GM12891 (cell line): ENCODE measurements around the gene MMP7. TPM values are rescaled to one million over a fixed set of nuclear protein-coding genes. Genes with fewer than 3 reads are reported as not detected.

Experiments
- DNase-seq: peaks from one replicate; pipeline ENCODE4 v3.0.0; 2011; ENCODE audit warnings: low spot score; ENCODE audit not compliant: insufficient read length
- FAIRE-seq: peaks from 2 replicates; lab custom pipeline; 2011; peaks lifted over from hg19 to GRCh38; lab: Jason Lieb, UNC
- PAX5 ChIP-seq: IDR thresholded peaks from 2 replicates; pipeline ENCODE4 v1.6.1; 2011; ENCODE audit warnings: low read length, moderate library complexity, mild to moderate bottlenecking; ENCODE audit not compliant: insufficient read depth, severe bottlenecking
- POLR2A ChIP-seq: IDR thresholded peaks from 2 replicates; pipeline ENCODE4 v1.6.1; 2011; ENCODE audit warnings: low read depth, low read length, control low read depth
- POLR2AphosphoS5 ChIP-seq: IDR thresholded peaks from 2 replicates; pipeline ENCODE4 v1.6.1; 2011; ENCODE audit warnings: low read depth, low read length, control low read depth
- POU2F2 ChIP-seq: IDR thresholded peaks from 2 replicates; pipeline ENCODE4 v1.6.1; 2011; ENCODE audit warnings: low read depth, mild to moderate bottlenecking, control low read depth, low read length, moderate library complexity
- SPI1 ChIP-seq: IDR thresholded peaks from 2 replicates; pipeline ENCODE4 v1.6.1; 2011; ENCODE audit warnings: low read depth, low read length, control low read depth
- TAF1 ChIP-seq: IDR thresholded peaks from 2 replicates; pipeline ENCODE4 v1.6.1; 2011; ENCODE audit warnings: low read depth, low read length, control low read depth
- polyA plus RNA-seq: library from polyadenylated mRNA; unstranded; fragments of >200 nt; gene quantifications from one replicate; pipeline ENCODE4 v1.2.1, GENCODE V29; 2012; ENCODE audit warnings: low read depth, missing spikeins, inconsistent platforms; ENCODE audit not compliant: missing spikeins

The MMP7 gene
- 14.5 TPM for polyA plus RNA-seq

DNA sequence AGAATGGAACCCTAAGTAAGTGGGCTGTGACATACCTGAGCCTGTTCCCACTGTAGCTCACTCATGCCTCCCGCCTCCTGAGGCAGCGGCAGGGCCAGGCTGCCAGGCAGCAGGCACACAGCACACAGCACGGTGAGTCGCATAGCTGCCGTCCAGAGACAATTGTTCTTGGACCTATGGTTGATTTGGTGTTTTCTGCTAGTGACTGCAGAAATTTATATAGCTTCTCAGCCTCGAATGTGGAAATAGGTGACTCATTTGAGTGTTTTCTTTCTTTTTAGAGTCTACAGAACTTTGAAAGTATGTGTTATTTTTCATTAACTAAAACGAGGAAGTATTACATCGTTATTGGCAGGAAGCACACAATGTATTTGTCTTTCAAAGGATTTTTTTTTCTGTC lies at the start of gene MMP7:
Gene MMP7 (minus strand): TSS at position 190 of the 400 bp plus-strand sequence. CDS start 47 bp downstream, at position 143.
- peak; percentile 48 for FAIRE-seq
- no peak for DNase-seq
- no peak for TF ChIP-seq POU2F2
- no peak for TF ChIP-seq POLR2A
- TF ChIP-seq SPI1, result no peak
- no peak for TF ChIP-seq TAF1

GRCh38 chr11:102577723-102578122 lies 47.2 kb upstream of the MMP7 start:
- no peak for TF ChIP-seq POLR2A
- no peak for TF ChIP-seq POU2F2
- no peak for TF ChIP-seq TAF1
- TF ChIP-seq PAX5, result no peak
- no peak for TF ChIP-seq SPI1
- TF ChIP-seq POLR2AphosphoS5, result no peak
- no peak for FAIRE-seq

GRCh38 chr11:102577182-102577581 lies 46.6 kb upstream of the MMP7 start:
- peak; percentile 63 for FAIRE-seq
- TF ChIP-seq PAX5 (no peak), SPI1 (0 out of 2 replicates have a peak, but pooled peaks have one; percentile 8)
- no peak for DNase-seq

More at GRCh38 chr11:102577723-102578122, 47.2 kb upstream of the MMP7 start:
- DNase-seq, result no peak

DNA sequence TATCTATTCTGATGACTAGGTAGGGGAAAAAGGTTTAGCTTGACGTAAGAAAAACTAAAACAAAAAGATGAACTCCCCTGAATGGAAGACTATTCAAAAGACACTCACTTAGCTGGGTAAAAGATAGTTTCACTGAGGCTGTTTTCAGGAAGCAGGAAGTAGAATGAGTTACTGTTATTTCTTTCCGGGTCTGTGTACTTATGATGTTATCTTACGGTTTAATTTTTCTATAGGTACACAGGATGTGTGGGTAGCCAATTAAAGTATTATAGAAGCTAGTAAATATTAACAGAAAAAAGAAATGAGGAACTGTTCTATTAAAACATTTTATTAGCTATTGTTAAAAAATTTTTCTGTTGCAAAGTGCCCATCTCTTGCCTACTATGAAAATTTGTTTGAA lies 45.8 kb upstream of the MMP7 start:
- no peak for TF ChIP-seq POLR2A
- TF ChIP-seq PAX5, result no peak
- TF ChIP-seq TAF1, result no peak
- no peak for TF ChIP-seq POLR2AphosphoS5
- no peak for TF ChIP-seq POU2F2
- TF ChIP-seq SPI1, result no peak
- FAIRE-seq (no peak), DNase-seq (no peak)

DNA sequence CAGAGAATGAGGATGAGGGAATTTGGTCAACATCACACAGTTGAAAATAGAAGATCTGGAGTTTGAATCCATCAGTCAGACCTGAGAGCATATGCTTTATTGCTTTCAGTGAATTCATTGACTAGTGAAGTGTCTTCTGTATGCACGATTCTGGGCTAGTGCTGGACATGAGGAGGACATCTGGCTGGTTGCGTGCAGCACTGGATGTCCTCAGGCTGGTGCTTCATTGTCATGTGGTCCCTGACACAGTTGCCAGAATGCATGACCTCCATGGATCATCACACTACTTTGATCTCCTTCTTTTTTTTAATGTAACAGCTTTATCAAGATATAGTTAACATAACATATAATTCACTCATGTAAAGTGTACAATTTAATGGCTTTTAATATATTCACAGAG lies 44.5 kb upstream of the MMP7 start:
- DNase-seq, result no peak
- no peak for FAIRE-seq
- TF ChIP-seq POLR2AphosphoS5 (no peak), POU2F2 (no peak), POLR2A (no peak), SPI1 (no peak), PAX5 (no peak), TAF1 (no peak)

DNA sequence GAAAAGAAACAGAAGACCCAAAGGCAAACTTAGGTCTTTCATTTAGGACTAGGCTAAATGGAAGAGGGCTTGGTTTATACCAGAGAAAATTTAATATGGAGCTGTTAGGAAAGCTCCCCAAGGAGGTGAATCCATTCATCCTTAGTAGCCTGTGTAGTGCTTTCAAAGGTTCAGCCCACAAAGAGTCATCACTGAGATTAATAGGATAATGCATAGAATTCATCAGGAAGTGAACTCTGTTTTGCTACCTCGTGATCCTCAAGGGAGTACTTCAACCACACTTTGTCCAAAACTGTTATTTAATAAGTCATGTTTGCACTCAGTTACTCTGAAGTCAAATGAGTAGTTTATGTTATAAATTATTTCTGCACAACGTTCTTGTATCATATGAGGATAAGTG lies 43.3 kb upstream of the MMP7 start:
- TF ChIP-seq POU2F2 (no peak), SPI1 (no peak), PAX5 (no peak), POLR2AphosphoS5 (no peak), TAF1 (no peak), POLR2A (no peak)
- no peak for DNase-seq
- FAIRE-seq, result no peak

GRCh38 chr11:102572554-102573220 lies 42.1 kb upstream of the MMP7 start:
- DNase-seq, result no peak
- no peak for FAIRE-seq
- TF ChIP-seq PAX5 (no peak), POLR2AphosphoS5 (no peak), TAF1 (no peak), POLR2A (no peak), SPI1 (no peak)

- FAIRE-seq (no peak), DNase-seq (no peak)
- TF ChIP-seq SPI1 (no peak), POU2F2 (no peak), POLR2AphosphoS5 (no peak), PAX5 (no peak), POLR2A (no peak), TAF1 (no peak)
Measured at GRCh38 chr11:102568851-102569250, 38.3 kb upstream of the MMP7 start.

DNA sequence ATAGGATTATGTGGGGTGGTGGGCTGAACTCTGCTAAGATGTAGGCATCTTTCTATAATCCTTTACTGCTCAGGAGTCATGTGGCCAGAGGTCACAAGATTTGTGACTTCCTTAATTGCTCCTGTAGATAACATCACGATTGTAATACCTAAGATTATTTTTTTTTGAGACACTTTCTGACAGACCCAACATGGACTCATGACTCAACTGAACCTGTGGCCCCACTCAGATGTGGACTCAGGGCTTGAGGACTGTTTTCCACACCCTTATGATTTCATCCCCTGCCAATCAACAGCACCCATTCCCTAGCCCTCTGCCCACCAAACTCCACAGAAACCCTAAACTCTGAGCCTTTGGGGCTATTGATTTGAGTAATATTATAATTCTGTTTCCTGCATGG lies 35.6 kb upstream of the MMP7 start:
- DNase-seq (no peak), FAIRE-seq (no peak)
- TF ChIP-seq TAF1 (no peak), POU2F2 (no peak), POLR2A (no peak), PAX5 (no peak), POLR2AphosphoS5 (no peak), SPI1 (no peak)

GRCh38 chr11:102564110-102564509 lies 33.6 kb upstream of the MMP7 start:
- peak; percentile 43 for FAIRE-seq
- no peak for TF ChIP-seq PAX5
- TF ChIP-seq POLR2AphosphoS5, result no peak
- no peak for TF ChIP-seq TAF1
- no peak for TF ChIP-seq POU2F2
- no peak for TF ChIP-seq SPI1
- TF ChIP-seq POLR2A, result no peak
- no peak for DNase-seq

DNA sequence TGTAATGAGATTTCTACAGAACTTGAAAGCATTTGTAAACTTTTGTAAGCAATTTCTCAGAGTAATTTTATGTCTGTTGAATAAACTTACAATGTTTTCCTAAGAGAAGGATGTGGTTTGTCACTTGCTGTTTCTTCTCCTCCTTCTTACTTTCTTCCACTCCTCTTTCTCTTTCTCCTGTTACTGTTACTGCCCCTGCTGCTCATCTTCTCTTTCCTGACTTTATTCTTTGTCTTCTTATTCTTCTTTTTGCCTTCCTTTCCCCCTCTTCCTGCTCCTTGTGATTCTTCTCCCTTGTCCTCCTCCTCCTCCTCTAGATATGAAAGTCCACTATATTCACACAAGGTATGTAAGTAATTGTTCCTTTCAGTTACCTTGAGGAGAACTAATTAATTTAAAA lies 31.1 kb upstream of the MMP7 start:
- FAIRE-seq, result no peak
- no peak for DNase-seq
- TF ChIP-seq TAF1 (no peak), SPI1 (no peak), POU2F2 (no peak), POLR2AphosphoS5 (no peak), POLR2A (no peak), PAX5 (no peak)
